Heart left ventricle (tissue), 16 donors: ENCODE measurements around the gene NDUFA5. TPM values are rescaled to one million over a fixed set of nuclear protein-coding genes. Genes with fewer than 3 reads are reported as not detected.

Source experiments
- ATAC-seq, 4 donors: fragments of 200-7000 bp; cut with Tn5 transposase; one replicate each; pipeline ENCODE4 v1.9.1; 2020 to 2022; ENCODE audit warnings: moderate library complexity in 4 of 4, mild to moderate bottlenecking in 3 of 4, moderate number of reproducible peaks in 1 of 4
- DNase-seq, 5 donors: peaks; one replicate each; pipeline ENCODE4 v3.0.0-alpha.2; 2020
- H3K27ac ChIP-seq, 12 donors: fragments of 200-600 bp; sonication (generic) in 4 of 12; one replicate each; pipeline versions ENCODE4 v1.5.0 to v1.8.0; 2016 to 2022; ENCODE audit warnings: mild to moderate bottlenecking in 2 of 12
- H3K27me3 ChIP-seq, 9 donors: fragments of 200-600 bp; sonication (generic) in 2 of 9; one replicate each; pipeline versions ENCODE4 v1.5.1 to v1.8.0; 2016 to 2022; ENCODE audit warnings: mild to moderate bottlenecking in 3 of 9
- H3K36me3 ChIP-seq, 9 donors: fragments of 200-600 bp; sonication (generic) in 2 of 9; one replicate each; pipeline versions ENCODE4 v1.5.0 to v1.8.0; 2018 to 2022; ENCODE audit warnings: mild to moderate bottlenecking in 2 of 9
- H3K4me1 ChIP-seq, 12 donors: fragments of 200-600 bp; sonication (generic) in 4 of 12; one replicate each; pipeline versions ENCODE4 v1.5.0 to v1.8.0; 2016 to 2022; ENCODE audit warnings: mild to moderate bottlenecking in 3 of 12
- H3K4me3 ChIP-seq, 12 donors: fragments of 200-600 bp; sonication (generic) in 4 of 12; one replicate each; pipeline versions ENCODE4 v1.5.0 to v1.8.0; 2017 to 2022; ENCODE audit warnings: mild to moderate bottlenecking in 9 of 12, moderate library complexity in 4 of 12
- H3K9me3 ChIP-seq, 12 donors: fragments of 200-600 bp; sonication (generic) in 4 of 12; one replicate each; pipeline versions ENCODE4 v1.5.0 to v1.8.0; 2016 to 2022; ENCODE audit warnings: mild to moderate bottlenecking in 1 of 12
- POLR2A ChIP-seq, 2 donors: fragments of 450-650 bp; IDR thresholded peaks; one replicate each; pipeline ENCODE4 v1.6.1; 2017; ENCODE audit warnings: antibody characterized with exemption in 2 of 2, mild to moderate bottlenecking in 2 of 2, moderate library complexity in 2 of 2
- WGBS, 4 donors: extraction: QIAGEN DNeasy Blood & Tissue Kit in 2 of 4; methylation state at CpG; one replicate each; pipeline versions ENCODE4 v1.1.5 to v1.1.7; 2013 to 2018; 5-methylcytosine and 5-hydroxymethylcytosine counted together
- intact Hi-C, 10 donors: fragments of 100-400 bp; cut with DNase I; formaldehyde crosslinking; loops; one replicate each; pipeline versions ENCODE4 v1.11.1 to v1.14.2; 2022
- polyA plus RNA-seq, 2 donors: library from polyadenylated mRNA; stranded (reverse); fragments of 200-250 nt; gene quantifications; one replicate each; pipeline ENCODE4 v1.2.3, GENCODE V29; 2013
- total RNA-seq, 9 donors: library from RNA; depleted of rRNA in 2 of 9; stranded (reverse); fragments of >200 nt in 2 of 9; fragmentation: NEBNext Ultra II Directional in 3 of 9; extraction: Animal tissue kit (Norgen Biotek cat#: 25700) in 3 of 9; gene quantifications; one replicate each; pipeline versions ENCODE4 v1.1.0 to v1.2.4, GENCODE V29; 2016 to 2023
- TF ChIP-seq, protein P1 (sequence below), 12 donors: fragments of 200-600 bp; sonication (generic) in 4 of 12; IDR thresholded peaks; one replicate each; pipeline versions ENCODE4 v1.5.0 to v1.8.0; 2018 to 2022; ENCODE audit warnings: antibody characterized with exemption in 12 of 12, mild to moderate bottlenecking in 5 of 12
- donor health status: ischemic (EF 13 %, LVEDD 7.1; RV severe dilation, severe dysfunction).
- donor health status: healthy with polysubstance abuse.
- donor health status: DM: no; HTN: yes; CAD: no.
- donor health status: DM: no; HTN: no; CAD: no.
- donor health status: ischemic (EF 25% LVEDD 6.9; RV normal size, moderate dysfunction).
- donor health status: ischemic (EF 25% LVEDD 5.7; RV mildly dilated, moderate dysfunction).
- donor health status: healthy.
- donor health status: DM: yes; HTN: yes; CAD: no.
- donor health status: ischemic (EF 35%, LVEDD 5.7; RV mildly dilated, moderate dysfunction).
- donor health status: nonischemic (EF 11% LVEDD 7.7; RV severe dilation, severe dysfunction).
- donor health status: DM: yes; HTN: yes; CAD: no.
- donor health status: PGD.
- donor health status: ischemic (EF 29% LVEDD 5.4; RV normal size, mild dysfunction).
- donor health status: nonischemic (EF 23%, LVEDD 6.1; RV moderate dilation, normal function).

Gene NDUFA5
- total and polyA plus RNA-seq, 11 donors = 109 to 415 (median 245) TPM

GRCh38 chr7:123601530-123601929 lies 43.9 kb upstream of the NDUFA5 start, which contains the start of gene ASB15:
Gene ASB15 (plus strand): TSS chr7:123601821. CDS start chr7:123614503, 12,682 bp downstream.
- H3K9me3 ChIP-seq = no peaks in the 10 kb centered on the region
- peak within 1 kb of the TSS; percentile 62 to 88 (median 76) for H3K27ac ChIP-seq
- ATAC-seq (peak; percentile 95 to 98 (median 95)), DNase-seq (peak in 4 of 5 donors; percentile 28 to 50 (median 38))
- H3K36me3 ChIP-seq = no peaks in the 10 kb centered on the region
- H3K4me1 ChIP-seq = peaks cover 0 to 8% (median 0%) of the 10 kb centered on the region in 12 donors
- H3K27me3 ChIP-seq = no peaks in the 10 kb centered on the region
- WGBS, 4 donors = 34 to 45% (median 40%) methylated on average over 4 of the region's 4 CpGs
- peak within 1 kb of the TSS; percentile 1 to 55 (median 43) for H3K4me3 ChIP-seq
- TF ChIP-seq, protein P1, sequence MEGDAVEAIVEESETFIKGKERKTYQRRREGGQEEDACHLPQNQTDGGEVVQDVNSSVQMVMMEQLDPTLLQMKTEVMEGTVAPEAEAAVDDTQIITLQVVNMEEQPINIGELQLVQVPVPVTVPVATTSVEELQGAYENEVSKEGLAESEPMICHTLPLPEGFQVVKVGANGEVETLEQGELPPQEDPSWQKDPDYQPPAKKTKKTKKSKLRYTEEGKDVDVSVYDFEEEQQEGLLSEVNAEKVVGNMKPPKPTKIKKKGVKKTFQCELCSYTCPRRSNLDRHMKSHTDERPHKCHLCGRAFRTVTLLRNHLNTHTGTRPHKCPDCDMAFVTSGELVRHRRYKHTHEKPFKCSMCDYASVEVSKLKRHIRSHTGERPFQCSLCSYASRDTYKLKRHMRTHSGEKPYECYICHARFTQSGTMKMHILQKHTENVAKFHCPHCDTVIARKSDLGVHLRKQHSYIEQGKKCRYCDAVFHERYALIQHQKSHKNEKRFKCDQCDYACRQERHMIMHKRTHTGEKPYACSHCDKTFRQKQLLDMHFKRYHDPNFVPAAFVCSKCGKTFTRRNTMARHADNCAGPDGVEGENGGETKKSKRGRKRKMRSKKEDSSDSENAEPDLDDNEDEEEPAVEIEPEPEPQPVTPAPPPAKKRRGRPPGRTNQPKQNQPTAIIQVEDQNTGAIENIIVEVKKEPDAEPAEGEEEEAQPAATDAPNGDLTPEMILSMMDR (IDR thresholded peaks at IDR 0.05) = no peak
- peak in 1 of 2 donors; percentile 65 for TF ChIP-seq POLR2A (IDR thresholded peaks at IDR 0.05)
- intact Hi-C loops = loop anchor here in 1 of 10 donors (5.0 kb wide), 1 partner anchor 56 kb away; the partner anchor contains the start of gene LMOD2

GRCh38 chr7:123600876-123601275 lies 43.3 kb upstream of the NDUFA5 start:
- intact Hi-C loops = loop anchor here in 1 of 10 donors (5.0 kb wide), 1 partner anchor 56 kb away; the partner anchor contains the start of gene LMOD2
- TF ChIP-seq, protein P1 (IDR thresholded peaks at IDR 0.05) = no peak
- no peak for TF ChIP-seq POLR2A (IDR thresholded peaks at IDR 0.05)
- Histone ChIP-seq H3K4me1 (peaks cover 0 to 7% (median 0%) of the 10 kb centered on the region in 12 donors), H3K4me3 (peak overlapping the region; percentile 1 to 55 (median 43)), H3K9me3 (no peaks in the 10 kb centered on the region), H3K27ac (peak overlapping the region; percentile 46 to 88 (median 76)), H3K27me3 (no peaks in the 10 kb centered on the region), H3K36me3 (no peaks in the 10 kb centered on the region)
- WGBS, 4 donors = 32 to 42% (median 37%) methylated on average over 3 of the region's 3 CpGs
- DNase-seq (no peak), ATAC-seq (no peak)

GRCh38 chr7:123599766-123600165 lies 42.1 kb upstream of the NDUFA5 start:
- ATAC-seq = peak in 1 of 4 donors; percentile 19

GRCh38 chr7:123598657-123599056 lies 41.0 kb upstream of the NDUFA5 start:
- Histone ChIP-seq H3K4me1 (peaks cover 0 to 7% (median 0%) of the 10 kb centered on the region in 12 donors), H3K4me3 (no peak overlapping the region), H3K27ac (peak overlapping the region in 10 of 12 donors; percentile 70 to 88 (median 77)), H3K36me3 (no peaks in the 10 kb centered on the region), H3K27me3 (no peaks in the 10 kb centered on the region), H3K9me3 (no peaks in the 10 kb centered on the region)
- WGBS, 4 donors = 44 to 52% (median 48%) methylated on average over 3 of the region's 3 CpGs
- intact Hi-C loops = loop anchor here in 1 of 10 donors (5.0 kb wide), 1 partner anchor 34 kb away; no protein-coding TSS in a partner anchor
- no peak for TF ChIP-seq POLR2A (IDR thresholded peaks at IDR 0.05)
- TF ChIP-seq, protein P1 (IDR thresholded peaks at IDR 0.05) = no peak
- ATAC-seq (peak; percentile 13 to 59 (median 38)), DNase-seq (no peak)

More at GRCh38 chr7:123599766-123600165, 42.1 kb upstream of the NDUFA5 start:
- WGBS, 4 donors = 54 to 64% (median 57%) methylated on average over 2 of the region's 2 CpGs
- TF ChIP-seq, protein P1 (IDR thresholded peaks at IDR 0.05) = no peak
- no peak for TF ChIP-seq POLR2A (IDR thresholded peaks at IDR 0.05)
- Histone ChIP-seq H3K4me1 (peaks cover 0 to 7% (median 0%) of the 10 kb centered on the region in 12 donors), H3K27me3 (no peaks in the 10 kb centered on the region), H3K36me3 (no peaks in the 10 kb centered on the region), H3K27ac (peak overlapping the region; percentile 27 to 88 (median 76)), H3K9me3 (no peaks in the 10 kb centered on the region), H3K4me3 (peak overlapping the region in 8 of 12 donors; percentile 41 to 55 (median 45))
- DNase-seq = no peak
- intact Hi-C loops = loop anchor here in 2 of 10 donors (5.0 kb wide), 2 partner anchors 33 to 58 kb away; partner anchors contain the start of gene LMOD2 (in 1 of the 2)
